Neuron (in vitro differentiated cells): Measurements from ENCODE around the gene FMNL2.
"Not testable (repeated sequence)": the region's sequence is repeated elsewhere in the genome, so short reads cannot be mapped to it uniquely, and the experiment has no call there.

Experiments
- H2AFZ ChIP-seq: one replicate; pipeline ENCODE4 v1.6.1; 2013; ENCODE audit warnings: low read depth, mild to moderate bottlenecking, inconsistent platforms, low read length, moderate library complexity
- H3K27me3 ChIP-seq: one replicate; pipeline ENCODE4 v1.6.1; 2013; ENCODE audit warnings: low read length; ENCODE audit not compliant: insufficient read depth
- H3K36me3 ChIP-seq: one replicate; pipeline ENCODE4 v1.6.1; 2013; ENCODE audit warnings: low read length; ENCODE audit not compliant: insufficient read depth
- H3K4me1 ChIP-seq: one replicate; pipeline ENCODE4 v1.6.1; 2013; ENCODE audit warnings: low read length; ENCODE audit not compliant: insufficient read depth
- H3K4me3 ChIP-seq: 2 replicates; pipeline ENCODE4 v1.5.1; 2013; ENCODE audit warnings: mild to moderate bottlenecking, low read length, moderate library complexity
- H3K9me3 ChIP-seq: one replicate; pipeline ENCODE4 v1.6.1; 2013; ENCODE audit warnings: low read length

The FMNL2 gene

GRCh38 chr2:152522446-152522845 is 187.5 kb downstream of the FMNL2 start:
- H3K36me3 ChIP-seq, H3K27me3 ChIP-seq, H2AFZ ChIP-seq, H3K9me3 ChIP-seq, H3K4me1 ChIP-seq, H3K4me3 ChIP-seq: not testable (repeated sequence)

GRCh38 chr2:152523091-152523490 is 188.1 kb downstream of the FMNL2 start:
- Histone ChIP-seq H3K27me3 (no peaks in the 10 kb centered on the region), H3K9me3 (no peaks in the 10 kb centered on the region), H3K4me3 (no peak overlapping the region), H3K36me3 (peaks cover 3% of the 10 kb centered on the region), H3K4me1 (no peaks in the 10 kb centered on the region), H2AFZ (no peak overlapping the region)

DNA sequence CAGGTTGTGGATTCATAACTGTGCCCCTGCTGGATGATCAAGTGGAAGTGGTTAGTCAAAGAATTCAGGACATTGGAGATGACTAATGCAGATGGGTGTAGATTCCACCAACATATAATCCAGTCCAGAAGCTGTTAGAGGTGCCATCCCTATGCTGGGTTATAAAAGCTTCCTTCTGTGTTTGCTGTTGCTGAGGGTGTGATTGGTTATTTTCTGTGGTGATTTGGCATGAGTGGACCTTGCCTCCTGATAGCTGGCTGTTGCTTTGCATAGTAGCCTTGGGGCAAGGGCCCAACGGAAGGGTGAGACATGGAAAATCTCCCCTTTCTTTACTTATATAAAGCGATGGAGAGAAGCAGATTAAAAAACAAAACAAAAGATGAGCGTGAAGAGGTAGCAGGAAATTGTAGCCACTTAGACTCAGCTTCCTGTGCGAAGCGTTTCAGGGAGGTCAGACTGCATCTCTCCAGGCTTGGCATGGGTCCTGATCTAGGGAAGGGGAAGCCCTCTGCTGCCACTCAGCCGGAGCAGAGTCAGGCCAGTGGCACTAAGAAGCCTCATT is 190.4 kb downstream of the FMNL2 start:
- Histone ChIP-seq H3K36me3 (peaks cover 3% of the 10 kb centered on the region), H2AFZ (no peak overlapping the region), H3K9me3 (no peaks in the 10 kb centered on the region), H3K4me3 (no peak overlapping the region), H3K4me1 (peaks cover 11% of the 10 kb centered on the region), H3K27me3 (no peaks in the 10 kb centered on the region)

DNA sequence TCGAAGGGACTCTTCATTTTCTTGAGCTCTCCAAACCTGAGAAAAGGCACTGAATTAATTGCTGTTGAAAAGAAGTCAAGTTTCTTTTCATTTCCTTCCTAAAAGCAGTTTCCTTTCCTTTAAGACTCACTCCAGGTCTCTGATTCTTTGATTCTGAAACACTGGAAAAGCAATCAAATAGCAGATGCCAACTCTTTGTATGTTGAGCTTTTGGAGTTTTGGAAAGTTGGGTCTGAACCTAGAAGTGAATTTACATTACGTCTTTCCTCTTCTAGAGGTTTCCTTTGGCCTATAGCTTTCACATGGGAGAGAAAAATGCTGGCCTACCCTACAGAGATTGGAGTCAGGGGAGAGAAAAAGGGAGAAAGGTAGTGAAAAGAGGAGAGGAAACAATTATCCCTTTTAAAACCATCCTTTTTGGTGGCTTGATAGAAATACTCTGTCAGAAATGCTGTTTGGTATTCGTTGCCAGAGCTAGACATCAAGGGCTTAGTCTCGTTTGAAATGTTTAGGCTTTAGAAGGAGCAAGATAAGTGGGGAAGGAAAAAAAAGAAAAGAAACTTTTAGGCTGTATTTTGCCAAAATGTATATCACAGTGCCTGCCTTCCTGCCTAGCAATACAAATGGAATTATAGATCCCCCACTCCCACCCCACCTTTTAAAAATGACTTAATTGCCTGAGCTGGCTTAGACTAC is 194.6 kb downstream of the FMNL2 start:
- no peaks in the 10 kb centered on the region for H3K27me3 ChIP-seq
- no peak overlapping the region for H2AFZ ChIP-seq
- no peaks in the 10 kb centered on the region for H3K9me3 ChIP-seq
- H3K36me3 ChIP-seq: no peaks in the 10 kb centered on the region
- H3K4me3 ChIP-seq: no peak overlapping the region
- H3K4me1 ChIP-seq: peaks cover 20% of the 10 kb centered on the region

DNA sequence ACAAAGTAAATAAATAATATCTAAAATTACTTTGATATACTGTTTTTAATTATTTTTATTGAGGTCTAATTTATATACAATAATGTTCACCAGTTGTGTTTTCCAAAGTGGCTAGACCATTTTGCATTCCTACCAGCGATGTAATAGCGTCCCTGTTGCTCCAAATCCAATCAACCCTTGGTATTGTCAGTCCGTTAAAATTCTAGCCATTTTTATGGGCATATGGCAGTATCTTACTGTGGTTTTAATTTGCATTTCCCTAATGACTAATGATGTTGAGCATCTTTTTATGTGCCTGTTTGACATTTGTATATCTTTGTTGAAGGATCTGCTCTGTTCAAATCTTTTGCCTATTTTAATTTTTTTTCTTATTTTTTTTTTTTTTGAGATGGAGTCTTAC is 197.3 kb downstream of the FMNL2 start:
- H3K4me3 ChIP-seq: no peak overlapping the region
- H3K27me3 ChIP-seq: no peaks in the 10 kb centered on the region
- no peaks in the 10 kb centered on the region for H3K9me3 ChIP-seq
- peaks cover 24% of the 10 kb centered on the region for H3K4me1 ChIP-seq
- H2AFZ ChIP-seq: no peak overlapping the region
- H3K36me3 ChIP-seq: no peaks in the 10 kb centered on the region

DNA sequence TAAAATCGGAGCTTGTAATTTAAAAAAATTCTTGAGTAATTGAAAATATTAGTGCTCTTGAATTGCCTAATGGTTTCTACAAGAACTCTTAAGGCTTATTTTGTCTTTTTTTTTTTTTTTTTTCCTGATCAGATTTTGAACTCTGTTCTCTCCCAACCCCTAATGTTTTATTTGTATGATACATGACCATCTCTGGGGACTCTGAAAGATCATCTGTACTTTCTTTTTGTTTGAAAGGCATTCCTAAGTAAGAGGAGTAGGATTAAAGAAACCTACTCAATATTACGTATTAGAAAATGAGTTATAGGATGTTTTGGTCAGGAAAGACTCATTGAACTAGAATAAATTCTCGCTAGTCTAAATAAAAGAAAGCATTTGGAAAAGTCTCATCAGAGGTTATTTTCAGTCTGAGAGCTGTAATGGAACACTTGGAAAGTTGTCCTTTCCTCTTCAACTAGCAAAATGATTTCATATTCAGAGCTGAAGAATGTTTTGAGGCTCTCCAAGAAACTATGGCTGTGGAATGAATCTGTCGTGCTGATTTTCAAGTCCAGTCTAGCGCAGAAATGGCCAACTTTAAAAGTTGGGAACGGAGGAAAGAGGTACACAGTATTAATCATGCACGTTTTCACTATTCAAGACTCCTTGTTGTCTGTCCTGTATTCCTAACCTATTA is 199.6 kb downstream of the FMNL2 start:
- no peak overlapping the region for H3K4me3 ChIP-seq
- H3K27me3 ChIP-seq: no peaks in the 10 kb centered on the region
- H3K36me3 ChIP-seq: no peaks in the 10 kb centered on the region
- no peak overlapping the region for H2AFZ ChIP-seq
- H3K4me1 ChIP-seq: peaks cover 18% of the 10 kb centered on the region
- H3K9me3 ChIP-seq: no peaks in the 10 kb centered on the region

DNA sequence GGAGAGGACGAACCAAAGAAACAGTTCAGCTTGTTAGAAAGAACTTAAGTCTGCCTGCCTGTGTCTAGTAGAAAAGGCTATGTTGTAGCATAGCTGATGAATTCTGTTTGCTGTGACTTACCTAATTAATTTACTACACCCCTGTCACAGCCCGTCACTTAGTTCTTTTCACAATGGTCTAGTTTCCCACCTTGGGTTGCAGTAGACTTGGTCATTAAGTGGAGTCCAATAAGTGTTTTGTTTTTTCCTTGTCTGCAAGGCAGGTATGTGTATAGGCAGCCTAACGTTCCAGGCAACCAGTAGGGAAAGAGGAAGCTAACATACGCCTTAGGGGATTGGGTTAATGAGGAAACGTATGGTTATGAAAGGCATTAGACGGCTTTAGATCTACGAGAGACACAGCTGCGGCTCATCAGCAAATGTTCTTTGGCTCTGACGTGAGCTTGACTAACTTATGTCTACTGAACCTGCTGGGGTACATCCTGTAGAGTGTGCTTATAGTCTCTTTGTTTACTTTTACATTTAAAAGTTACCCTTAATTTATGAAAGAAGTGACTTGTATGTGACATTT is 202.2 kb downstream of the FMNL2 start:
- Histone ChIP-seq H3K4me3 (no peak overlapping the region), H3K4me1 (peaks cover 13% of the 10 kb centered on the region), H3K27me3 (no peaks in the 10 kb centered on the region), H2AFZ (no peak overlapping the region), H3K9me3 (no peaks in the 10 kb centered on the region), H3K36me3 (no peaks in the 10 kb centered on the region)

DNA sequence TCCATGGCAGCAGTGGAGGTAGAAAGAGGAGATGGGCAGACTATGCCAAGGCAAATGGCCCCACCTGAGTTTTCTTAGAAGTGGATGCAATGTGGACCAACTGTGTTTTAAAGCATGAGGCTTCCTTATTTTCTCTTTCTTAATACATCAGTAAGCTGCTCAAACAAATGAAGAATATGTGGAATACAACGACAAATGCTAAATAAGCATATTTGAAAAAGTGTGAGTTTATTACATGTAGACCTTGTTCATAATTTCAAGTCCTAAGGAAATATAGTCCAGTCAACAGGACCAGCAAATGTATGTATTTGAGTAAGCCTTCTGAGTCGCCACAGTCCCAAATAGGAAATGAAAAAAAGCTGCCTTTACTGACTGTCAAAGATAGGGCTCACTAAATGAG is 204.4 kb downstream of the FMNL2 start:
- Histone ChIP-seq H3K4me3 (no peak overlapping the region), H3K36me3 (peaks cover 2% of the 10 kb centered on the region), H3K4me1 (peaks cover 24% of the 10 kb centered on the region), H3K27me3 (no peaks in the 10 kb centered on the region), H2AFZ (no peak overlapping the region), H3K9me3 (no peaks in the 10 kb centered on the region)

DNA sequence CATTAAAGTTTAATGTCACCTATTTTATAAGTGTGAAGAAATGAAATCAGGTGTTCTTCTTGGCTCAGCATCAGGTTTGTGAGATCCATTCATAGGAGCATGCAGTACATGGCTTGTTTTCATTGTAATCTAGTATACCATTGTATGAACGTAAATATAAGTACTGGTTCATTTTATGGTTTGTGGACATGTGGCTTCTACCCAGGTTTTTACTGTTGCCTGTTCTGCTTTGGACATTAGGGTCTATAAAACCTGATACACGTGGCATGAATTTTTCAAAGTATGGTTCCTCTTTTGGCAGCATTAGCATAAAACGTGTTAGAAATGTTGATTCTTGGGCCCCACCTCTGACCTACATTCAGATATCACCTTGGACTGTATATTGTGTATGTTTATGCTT is 206.7 kb downstream of the FMNL2 start:
- H3K36me3 ChIP-seq: peaks cover 2% of the 10 kb centered on the region
- H2AFZ ChIP-seq: no peak overlapping the region
- no peak overlapping the region for H3K4me3 ChIP-seq
- no peaks in the 10 kb centered on the region for H3K9me3 ChIP-seq
- no peaks in the 10 kb centered on the region for H3K27me3 ChIP-seq
- peaks cover 22% of the 10 kb centered on the region for H3K4me1 ChIP-seq

- no peaks in the 10 kb centered on the region for H3K27me3 ChIP-seq
- peaks cover 22% of the 10 kb centered on the region for H3K4me1 ChIP-seq
- H3K9me3 ChIP-seq: no peaks in the 10 kb centered on the region
- H3K36me3 ChIP-seq: peaks cover 2% of the 10 kb centered on the region
- H2AFZ ChIP-seq: no peak overlapping the region
- H3K4me3 ChIP-seq: no peak overlapping the region
Measured at GRCh38 chr2:152542337-152542994, 207.5 kb downstream of the FMNL2 start.

DNA sequence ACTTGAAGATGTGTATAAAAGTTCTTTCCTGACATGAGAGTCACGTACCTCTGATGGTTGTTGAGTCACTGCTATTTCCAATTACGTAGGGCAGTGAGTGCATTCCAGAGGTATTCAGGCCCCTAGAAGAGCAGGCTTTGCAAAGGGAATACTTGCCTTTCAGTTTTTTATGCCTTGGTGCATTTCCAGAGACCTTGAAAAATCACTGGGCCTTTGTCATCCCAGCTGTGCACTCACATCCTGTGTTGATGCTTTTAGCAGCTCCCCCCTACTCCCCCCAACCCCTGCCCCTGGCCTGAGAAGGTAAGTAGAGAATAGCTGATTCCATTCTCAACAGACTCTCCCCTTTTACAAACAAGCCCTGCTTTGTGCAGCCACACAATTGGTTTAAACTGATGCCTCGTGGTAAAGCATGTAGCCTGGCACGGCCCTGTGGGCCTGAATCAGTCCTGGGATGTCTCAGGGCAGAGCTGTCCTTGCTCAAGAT is 208.1 kb downstream of the FMNL2 start:
- Histone ChIP-seq H3K4me3 (no peak overlapping the region), H3K27me3 (no peaks in the 10 kb centered on the region), H3K36me3 (peaks cover 2% of the 10 kb centered on the region), H3K9me3 (no peaks in the 10 kb centered on the region), H3K4me1 (peaks cover 22% of the 10 kb centered on the region), H2AFZ (no peak overlapping the region)

DNA sequence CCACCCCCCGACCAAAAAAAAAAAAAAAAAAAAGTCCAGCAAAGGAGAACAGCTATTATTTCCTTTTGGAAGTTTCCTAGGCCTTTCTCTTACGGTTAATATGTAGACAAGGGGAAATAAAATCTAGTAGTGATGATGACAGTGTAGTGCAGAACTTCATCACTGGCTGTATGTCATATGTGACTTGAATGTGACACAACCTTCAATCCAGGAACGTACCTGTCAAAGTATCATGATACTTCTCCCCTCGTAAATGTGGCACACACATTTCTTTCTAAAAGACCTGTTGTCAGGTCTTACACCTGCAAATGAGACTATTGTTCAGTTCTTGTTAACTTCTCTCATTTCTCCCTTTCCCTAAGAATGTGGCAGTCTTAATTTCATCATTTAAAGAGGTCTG is 208.7 kb downstream of the FMNL2 start:
- Histone ChIP-seq H3K27me3 (no peaks in the 10 kb centered on the region), H3K4me3 (no peak overlapping the region), H3K36me3 (peaks cover 2% of the 10 kb centered on the region), H3K4me1 (peaks cover 22% of the 10 kb centered on the region), H3K9me3 (no peaks in the 10 kb centered on the region), H2AFZ (no peak overlapping the region)

- Histone ChIP-seq H3K4me1 (peaks cover 22% of the 10 kb centered on the region), H3K4me3 (no peak overlapping the region), H3K36me3 (peaks cover 5% of the 10 kb centered on the region), H3K27me3 (no peaks in the 10 kb centered on the region), H3K9me3 (no peaks in the 10 kb centered on the region), H2AFZ (no peak overlapping the region)
Measured at GRCh38 chr2:152544638-152545037, 209.7 kb downstream of the FMNL2 start.
